ENCODE data around the gene TMEM214.
A peak's percentile ranks its signal among the peaks of the same experiment; 100 is the strongest.
"Not testable (repeated sequence)": the region's sequence is repeated elsewhere in the genome, so short reads cannot be mapped to it uniquely, and the experiment has no call there.

The TMEM214 gene

GRCh38 chr2:27071277-27071989, 38.7 kb downstream of the TMEM214 start, which contains the start of gene OST4:
TSS of gene OST4 (minus strand) at chr2:27071654.
- DNase-seq = peak; percentile 94
- ATAC-seq = peak; percentile 96

GRCh38 chr2:27071990-27072830, 39.4 kb downstream of the TMEM214 start:
- ATAC-seq = peak; percentile 38
- DNase-seq = peak; percentile 70

GRCh38 chr2:27072920-27073319, 40.2 kb downstream of the TMEM214 start:
- DNase-seq = no peak
- no peak for ATAC-seq

- ATAC-seq = no peak
Measured at GRCh38 chr2:27073782-27074181, 41.0 kb downstream of the TMEM214 start.

GRCh38 chr2:27074738-27075565, 42.2 kb downstream of the TMEM214 start:
- ATAC-seq (no peak), DNase-seq (peak; percentile 50)

More at GRCh38 chr2:27073782-27074181, 41.0 kb downstream of the TMEM214 start:
- DNase-seq = no peak

- ATAC-seq, DNase-seq: not testable (repeated sequence)
Measured at GRCh38 chr2:27075566-27075871, 42.8 kb downstream of the TMEM214 start.

- DNase-seq (no peak), ATAC-seq (no peak)
Measured at GRCh38 chr2:27076323-27076722, 43.6 kb downstream of the TMEM214 start.

GRCh38 chr2:27077231-27077630, 44.5 kb downstream of the TMEM214 start:
- ATAC-seq (no peak), DNase-seq (no peak)

GRCh38 chr2:27078267-27079194, 45.8 kb downstream of the TMEM214 start, which contains the start of gene EMILIN1:
TSS of gene EMILIN1 (plus strand) at chr2:27078615. CDS start at chr2:27079066, 451 bp downstream.
- ATAC-seq = no peak
- no peak for DNase-seq

GRCh38 chr2:27079233-27080139, 46.7 kb downstream of the TMEM214 start:
- ATAC-seq (no peak), DNase-seq (no peak)

- ATAC-seq = no peak
- DNase-seq = no peak
Measured at GRCh38 chr2:27080140-27080469, 47.3 kb downstream of the TMEM214 start.

- no peak for ATAC-seq
- no peak for DNase-seq
Measured at GRCh38 chr2:27080603-27080936, 47.8 kb downstream of the TMEM214 start.

- ATAC-seq (no peak), DNase-seq (no peak)
Measured at GRCh38 chr2:27081984-27082772, 49.4 kb downstream of the TMEM214 start.

- ATAC-seq = no peak
- DNase-seq = no peak
Measured at GRCh38 chr2:27082773-27083409, 50.1 kb downstream of the TMEM214 start.

GRCh38 chr2:27083410-27084296, 50.9 kb downstream of the TMEM214 start:
- ATAC-seq (no peak), DNase-seq (no peak)

GRCh38 chr2:27084297-27085061, 51.7 kb downstream of the TMEM214 start:
- no peak for DNase-seq
- ATAC-seq = no peak

GRCh38 chr2:27085062-27085672, 52.4 kb downstream of the TMEM214 start:
- no peak for DNase-seq

More at GRCh38 chr2:27085062-27085672, 52.4 kb downstream of the TMEM214 start:
- no peak for ATAC-seq
